Psoas muscle (tissue), 8 donors: ENCODE results near the gene TMEM72. TPM values are rescaled to one million over a fixed set of nuclear protein-coding genes. Genes with fewer than 3 reads are reported as not detected.

ENCODE experiments used
- ATAC-seq, 4 donors: fragments of 200-7000 bp; cut with Tn5 transposase; one replicate each; pipeline ENCODE4 v1.9.1; 2020; ENCODE audit warnings: moderate library complexity in 3 of 4, mild to moderate bottlenecking in 2 of 4
- DNase-seq, 2 donors: peaks; one replicate each; pipeline ENCODE4 v3.0.0-alpha.2; 2020
- H3K27ac ChIP-seq: fragments of 200-600 bp; one replicate; pipeline ENCODE4 v1.8.0; 2022
- H3K27me3 ChIP-seq, 3 donors: fragments of 200-600 bp in 1 of 3; one replicate each; pipeline versions ENCODE4 v1.6.1 to v1.8.0; 2013 to 2022; ENCODE audit warnings: low read length in 2 of 3, mild to moderate bottlenecking in 2 of 3, moderate library complexity in 1 of 3; ENCODE audit not compliant: insufficient read depth in 3 of 3
- H3K36me3 ChIP-seq, 2 donors: fragments of 200-600 bp in 1 of 2; one replicate each; pipeline versions ENCODE4 v1.6.1 to v1.8.0; 2013 to 2022; ENCODE audit warnings: low read depth in 1 of 2, mild to moderate bottlenecking in 1 of 2, moderate library complexity in 1 of 2; ENCODE audit not compliant: insufficient read depth in 1 of 2
- H3K4me1 ChIP-seq: fragments of 200-600 bp; one replicate; pipeline ENCODE4 v1.8.0; 2022
- H3K4me3 ChIP-seq: fragments of 200-600 bp; one replicate; pipeline ENCODE4 v1.8.0; 2022; ENCODE audit warnings: mild to moderate bottlenecking
- H3K9me3 ChIP-seq: fragments of 200-600 bp; one replicate; pipeline ENCODE4 v1.8.0; 2022
- WGBS, 3 donors: extraction: QIAGEN DNeasy Blood & Tissue Kit; methylation state at CpG; one replicate each; pipeline versions ENCODE4 v1.1.6 to v1.1.7; 2013; 5-methylcytosine and 5-hydroxymethylcytosine counted together
- intact Hi-C, 2 donors: fragments of 100-400 bp; cut with DNase I; formaldehyde crosslinking; loops; one replicate each; pipeline versions ENCODE4 v1.11.0 to v1.14.2; 2022
- polyA plus RNA-seq, 3 donors: library from polyadenylated mRNA; stranded (reverse); fragments of 200-250 nt; gene quantifications; one replicate each; pipeline ENCODE4 v1.2.3, GENCODE V29; 2013
- total RNA-seq, 4 donors: library from RNA; stranded (reverse); fragmentation: NEBNext Ultra II Directional in 2 of 4; extraction: Animal tissue kit (Norgen Biotek cat#: 25700) in 2 of 4; gene quantifications; one replicate each; pipeline versions ENCODE4 v1.2.1 to v1.2.4, GENCODE V29; 2021 to 2023
- TF ChIP-seq, protein P1 (sequence below): fragments of 200-600 bp; IDR thresholded peaks from one replicate; pipeline ENCODE4 v1.8.0; 2022; ENCODE audit warnings: antibody characterized with exemption
- donor health status: healthy with polysubstance abuse.
- donor health status: DM: no; HTN: no; CAD: no; lungs with moderate emphysema.
- donor health status: Bipolar disorder and iron deficiency.
- donor health status: healthy.
- donor health status: DM: yes; HTN: yes; CAD: no.
- donor health status: DM: no; HTN: no; CAD: no.
- donor health status: DM: no; HTN: no; CAD: no.
- donor health status: DM: yes; HTN: yes; CAD: no.

TMEM72 gene
- total and polyA plus RNA-seq, 7 donors, result not detected

DNA sequence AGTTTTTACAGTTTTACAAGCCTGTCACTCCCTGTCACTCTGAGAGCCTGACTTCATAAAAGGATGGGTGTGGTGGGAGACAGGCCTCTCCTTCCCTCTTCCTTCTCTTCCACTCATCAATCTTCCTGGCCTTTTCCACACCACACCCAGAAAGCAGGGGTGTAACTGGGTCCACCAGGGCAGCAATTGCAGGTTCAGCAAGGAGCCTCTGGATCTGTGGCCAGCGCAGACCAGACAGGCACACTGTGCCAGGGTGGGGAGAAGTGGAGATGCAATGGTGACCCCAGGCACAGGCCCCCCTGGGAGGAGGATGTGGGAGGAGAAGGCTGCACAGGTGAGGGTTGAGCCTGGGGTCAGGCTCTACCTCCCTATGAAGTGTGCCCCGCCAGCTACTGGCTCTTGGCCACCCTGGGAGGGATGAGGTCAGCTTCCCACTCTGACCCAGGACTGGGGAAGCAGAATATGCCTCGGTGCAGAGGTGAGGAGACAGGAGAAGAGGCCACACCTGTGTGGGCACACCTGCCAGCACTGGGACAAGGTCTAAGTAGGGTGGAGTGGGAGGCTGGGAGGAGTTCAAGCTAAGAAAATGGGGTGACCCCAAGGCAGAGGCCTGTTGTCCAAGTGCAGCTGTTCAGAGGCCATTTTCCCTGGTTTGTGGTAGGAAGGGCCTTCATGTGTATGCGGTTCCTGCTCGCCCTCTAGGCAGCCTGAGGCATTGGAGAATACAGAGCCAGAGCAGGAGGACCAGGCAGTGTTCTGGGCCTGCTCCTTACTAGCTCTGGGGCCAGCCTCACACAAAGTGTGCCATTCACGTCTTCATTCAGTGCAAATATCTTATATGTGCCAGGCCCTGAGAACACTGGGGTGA is 20.2 kb upstream of the TMEM72 start:
- Histone ChIP-seq H3K27me3 (no peaks in the 10 kb centered on the region), H3K4me1 (no peaks in the 10 kb centered on the region), H3K27ac (no peak overlapping the region), H3K9me3 (no peaks in the 10 kb centered on the region), H3K36me3 (no peaks in the 10 kb centered on the region), H3K4me3 (no peak overlapping the region)
- 90 to 93% (median 91%) methylated on average over 6 of the region's 6 CpGs for WGBS, 3 donors
- TF ChIP-seq, protein P1, sequence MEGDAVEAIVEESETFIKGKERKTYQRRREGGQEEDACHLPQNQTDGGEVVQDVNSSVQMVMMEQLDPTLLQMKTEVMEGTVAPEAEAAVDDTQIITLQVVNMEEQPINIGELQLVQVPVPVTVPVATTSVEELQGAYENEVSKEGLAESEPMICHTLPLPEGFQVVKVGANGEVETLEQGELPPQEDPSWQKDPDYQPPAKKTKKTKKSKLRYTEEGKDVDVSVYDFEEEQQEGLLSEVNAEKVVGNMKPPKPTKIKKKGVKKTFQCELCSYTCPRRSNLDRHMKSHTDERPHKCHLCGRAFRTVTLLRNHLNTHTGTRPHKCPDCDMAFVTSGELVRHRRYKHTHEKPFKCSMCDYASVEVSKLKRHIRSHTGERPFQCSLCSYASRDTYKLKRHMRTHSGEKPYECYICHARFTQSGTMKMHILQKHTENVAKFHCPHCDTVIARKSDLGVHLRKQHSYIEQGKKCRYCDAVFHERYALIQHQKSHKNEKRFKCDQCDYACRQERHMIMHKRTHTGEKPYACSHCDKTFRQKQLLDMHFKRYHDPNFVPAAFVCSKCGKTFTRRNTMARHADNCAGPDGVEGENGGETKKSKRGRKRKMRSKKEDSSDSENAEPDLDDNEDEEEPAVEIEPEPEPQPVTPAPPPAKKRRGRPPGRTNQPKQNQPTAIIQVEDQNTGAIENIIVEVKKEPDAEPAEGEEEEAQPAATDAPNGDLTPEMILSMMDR, result no peak
- intact Hi-C loops, result no loop called here
- ATAC-seq, result no peak
- DNase-seq, result no peak

DNA sequence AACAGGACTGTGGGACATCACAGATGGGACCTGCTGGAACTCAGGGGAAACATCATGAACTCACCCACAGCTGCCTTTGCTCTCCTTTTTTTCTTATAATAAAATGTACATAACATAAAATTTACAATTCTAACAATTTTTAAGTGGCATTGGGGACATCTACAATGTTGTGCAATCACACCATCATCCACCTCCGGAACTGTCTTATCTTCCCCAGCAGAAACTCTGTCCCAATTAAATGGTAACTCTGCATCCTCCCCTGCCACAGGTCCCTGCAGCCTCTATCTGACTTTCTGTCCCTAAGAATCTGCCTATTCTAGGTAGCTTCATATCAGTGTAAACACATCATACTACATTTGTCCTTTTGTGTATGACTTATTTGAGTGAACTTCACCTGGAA is 19.4 kb upstream of the TMEM72 start:
- no peak for ATAC-seq
- WGBS, 3 donors, result 93 to 100% (median 97%) methylated on average over 1 of the region's 1 CpG
- TF ChIP-seq, protein P1, result no peak
- no peaks in the 10 kb centered on the region for H3K36me3 ChIP-seq
- H3K27me3 ChIP-seq, result no peaks in the 10 kb centered on the region
- no peaks in the 10 kb centered on the region for H3K4me1 ChIP-seq
- no peak overlapping the region for H3K27ac ChIP-seq
- H3K9me3 ChIP-seq, result no peaks in the 10 kb centered on the region
- H3K4me3 ChIP-seq, result no peak overlapping the region
- intact Hi-C loops, result no loop called here
- no peak for DNase-seq

DNA sequence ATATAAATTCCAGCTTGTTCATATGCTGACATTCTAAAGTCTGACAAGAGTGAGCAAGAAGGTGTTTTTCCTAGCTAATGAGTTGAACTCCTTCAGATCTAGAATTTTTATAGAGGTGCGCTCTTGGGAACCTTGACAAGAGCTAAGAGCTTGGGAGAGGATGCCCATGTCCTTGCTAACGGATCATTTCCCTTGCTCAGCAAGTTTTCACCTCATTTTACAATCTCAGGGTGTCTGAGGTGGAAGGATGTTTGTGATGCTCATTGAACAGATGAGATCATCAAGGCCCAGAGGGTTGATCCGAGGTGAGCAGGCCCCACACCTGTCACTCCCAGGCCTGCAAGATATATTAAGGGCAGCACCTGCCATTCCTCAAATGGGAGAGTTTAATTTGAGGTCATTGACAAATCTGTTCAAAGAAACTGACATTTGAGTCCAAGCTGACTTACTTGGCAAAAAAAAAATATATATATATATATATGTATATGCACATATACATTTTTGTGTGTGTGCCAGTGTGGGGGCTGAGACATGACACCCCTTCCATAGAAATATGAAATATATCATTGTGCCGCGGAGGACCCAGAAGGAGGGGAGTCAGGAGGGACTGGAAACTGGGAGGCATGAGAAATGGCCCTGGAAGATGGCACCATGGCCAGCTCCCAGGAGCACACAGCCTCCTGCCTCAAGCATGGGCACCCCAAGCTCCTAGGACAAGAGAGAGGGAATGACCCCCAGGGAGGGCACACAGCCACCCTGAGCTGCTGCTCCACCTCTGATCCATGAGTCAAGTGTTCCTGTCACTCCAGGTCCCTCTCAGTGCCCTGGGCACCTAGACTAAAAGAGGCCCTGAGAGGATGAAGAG is 17.3 kb upstream of the TMEM72 start:
- H3K27ac ChIP-seq, result no peak overlapping the region
- TF ChIP-seq, protein P1, result no peak
- ATAC-seq (no peak), DNase-seq (no peak)
- H3K4me1 ChIP-seq, result no peaks in the 10 kb centered on the region
- no peaks in the 10 kb centered on the region for H3K36me3 ChIP-seq
- H3K27me3 ChIP-seq, result no peaks in the 10 kb centered on the region
- no peak overlapping the region for H3K4me3 ChIP-seq
- H3K9me3 ChIP-seq, result no peaks in the 10 kb centered on the region
- intact Hi-C loops, result no loop called here
- WGBS, 3 donors, result 80 to 92% (median 80%) methylated on average over 5 of the region's 5 CpGs

DNA sequence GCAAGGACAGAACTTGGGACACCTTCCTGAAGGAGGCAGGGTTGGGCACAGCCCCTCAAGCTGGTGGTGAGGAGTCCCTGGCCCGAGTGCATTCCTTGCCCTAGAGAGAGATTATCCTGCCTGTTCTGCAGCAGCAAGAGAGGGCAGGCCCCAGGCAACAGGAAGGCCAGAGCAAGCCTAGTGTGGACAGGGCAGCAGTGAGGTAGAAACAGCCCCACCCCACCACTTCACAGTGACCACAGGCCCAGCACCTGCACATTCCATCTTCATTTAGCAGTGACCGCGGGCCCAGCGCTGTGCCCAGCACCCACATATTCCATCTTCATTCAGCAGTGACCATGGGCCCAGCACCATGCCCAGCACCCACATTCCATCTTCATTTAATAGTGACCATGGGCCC is 16.4 kb upstream of the TMEM72 start:
- Histone ChIP-seq H3K36me3 (no peaks in the 10 kb centered on the region), H3K27ac (no peak overlapping the region), H3K27me3 (no peaks in the 10 kb centered on the region), H3K4me1 (no peaks in the 10 kb centered on the region), H3K4me3 (no peak overlapping the region), H3K9me3 (no peaks in the 10 kb centered on the region)
- intact Hi-C loops, result no loop called here
- TF ChIP-seq, protein P1, result no peak
- WGBS, 3 donors, result 86 to 90% (median 89%) methylated on average over 4 of the region's 4 CpGs
- no peak for ATAC-seq
- no peak for DNase-seq
